NCI-H2029 (cell line): ENCODE data around the gene SH3RF1.
"Not testable (repeated sequence)": the region's sequence is repeated elsewhere in the genome, so short reads cannot be mapped to it uniquely, and the experiment has no call there.

ENCODE experiments used
- DNase-seq: peaks from one replicate; lab custom pipeline; 2025; lab: John Stamatoyannopoulos, UW

SH3RF1 gene

DNA sequence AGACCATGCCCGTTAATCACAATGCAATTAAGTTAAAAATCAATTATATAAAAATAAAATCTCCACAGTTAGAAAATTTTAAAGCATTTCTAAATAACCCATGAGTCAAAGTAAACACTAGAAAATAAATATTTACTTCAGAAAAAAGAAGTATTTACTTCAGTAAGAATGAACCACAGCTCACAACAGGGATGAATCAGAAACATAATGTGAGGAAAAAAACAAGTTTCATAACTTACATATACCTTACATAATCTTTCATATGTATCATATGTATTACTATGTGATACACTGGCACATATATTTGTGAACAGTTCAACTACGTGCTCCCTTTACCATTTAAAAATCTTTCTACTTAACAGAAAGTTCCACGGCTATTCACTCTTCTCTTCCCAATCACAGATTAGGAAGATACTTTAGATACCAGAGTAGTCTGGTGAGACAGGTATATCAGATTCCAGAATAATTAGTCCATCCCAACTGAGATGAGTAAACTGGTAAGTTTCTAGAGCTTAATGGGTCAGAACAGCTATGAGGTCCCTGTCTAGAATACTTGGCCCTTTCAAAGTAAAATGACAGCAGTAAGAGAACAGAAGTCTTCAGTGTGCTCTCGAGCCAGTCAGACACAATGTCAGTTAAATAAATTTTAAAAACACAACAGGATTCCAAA lies 70.3 kb downstream of the SH3RF1 start:
- no peak for DNase-seq

DNA sequence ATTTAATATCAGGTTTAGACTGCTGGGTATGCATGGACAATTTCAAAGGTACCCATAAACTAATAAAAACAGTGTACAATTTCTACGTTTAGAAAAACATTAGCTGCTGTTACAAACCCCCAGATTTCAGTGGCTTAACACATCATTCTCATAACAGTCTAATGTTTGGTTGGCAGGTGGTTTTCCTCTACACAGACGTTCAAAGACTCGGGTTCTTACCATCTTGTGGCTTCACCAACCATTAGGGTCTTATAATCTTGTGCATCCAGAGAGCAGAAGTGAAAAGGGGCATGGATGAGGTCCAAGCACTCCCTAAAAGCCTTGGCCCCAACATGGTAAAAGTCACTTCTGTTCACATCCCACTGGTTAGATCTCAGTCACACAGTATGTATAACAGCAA lies 71.6 kb downstream of the SH3RF1 start:
- no peak for DNase-seq

GRCh38 chr4:169198167-169198566 lies 72.6 kb downstream of the SH3RF1 start:
- no peak for DNase-seq

DNA sequence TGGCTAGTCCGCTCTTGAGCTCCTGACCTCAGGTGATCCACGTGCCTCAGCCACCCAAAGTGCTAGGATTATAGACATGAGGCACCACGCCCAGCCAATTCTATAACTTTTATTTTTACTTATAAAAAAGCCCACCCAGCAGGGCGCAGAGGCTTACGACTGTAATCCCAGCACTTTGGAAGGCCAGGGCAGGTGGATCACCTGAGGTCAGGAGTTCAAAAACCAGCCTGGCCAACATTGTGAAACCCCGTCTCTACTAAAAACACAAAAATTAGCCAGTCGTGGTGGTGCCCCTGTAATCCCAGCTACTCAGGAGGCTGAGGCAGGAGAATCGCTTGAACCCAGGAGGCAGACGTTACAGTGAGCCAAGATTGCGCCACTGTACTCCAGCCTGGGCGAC lies 73.5 kb downstream of the SH3RF1 start:
- DNase-seq = not testable (repeated sequence)

DNA sequence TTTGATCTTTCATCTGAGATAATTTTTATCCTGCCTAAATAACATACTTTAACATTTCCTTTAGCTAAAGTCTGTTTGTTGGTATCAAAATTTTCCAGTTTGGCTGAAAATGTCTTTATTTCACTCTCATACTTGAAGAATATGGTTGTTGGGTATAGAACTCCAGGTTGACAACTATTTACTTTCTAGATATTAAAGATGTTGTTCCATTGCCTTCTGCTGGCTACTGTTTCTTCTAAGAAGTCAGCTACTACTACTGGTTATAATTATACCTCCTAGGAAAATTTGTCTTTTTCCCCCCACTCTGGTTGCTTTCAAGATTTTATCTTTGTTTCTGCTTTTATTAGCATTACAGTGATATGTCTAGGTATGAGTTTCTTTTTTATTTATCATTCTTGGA lies 75.7 kb downstream of the SH3RF1 start:
- no peak for DNase-seq

- DNase-seq = not testable (repeated sequence)
Observed at GRCh38 chr4:169189968-169190367, 80.8 kb downstream of the SH3RF1 start.

GRCh38 chr4:169189372-169189771 lies 81.4 kb downstream of the SH3RF1 start:
- DNase-seq = no peak

DNA sequence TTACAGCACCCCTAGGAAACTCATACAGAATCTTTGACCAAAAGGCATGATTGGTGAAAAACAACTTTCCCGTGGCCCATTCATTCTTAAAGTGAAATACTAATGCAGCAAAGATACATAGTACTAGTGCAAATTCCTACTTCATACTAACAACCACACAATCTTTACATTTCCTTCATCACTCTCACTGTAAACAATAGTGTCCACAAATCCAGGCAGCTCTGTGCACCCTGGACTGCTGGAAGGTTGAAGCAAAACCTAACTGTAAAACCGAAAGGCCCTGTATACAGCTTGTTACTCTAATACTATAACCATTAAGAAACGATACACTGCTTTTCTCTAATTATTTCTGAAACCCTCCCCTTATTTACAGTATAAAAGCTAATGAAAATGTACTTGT lies 82.6 kb downstream of the SH3RF1 start:
- DNase-seq = no peak

DNA sequence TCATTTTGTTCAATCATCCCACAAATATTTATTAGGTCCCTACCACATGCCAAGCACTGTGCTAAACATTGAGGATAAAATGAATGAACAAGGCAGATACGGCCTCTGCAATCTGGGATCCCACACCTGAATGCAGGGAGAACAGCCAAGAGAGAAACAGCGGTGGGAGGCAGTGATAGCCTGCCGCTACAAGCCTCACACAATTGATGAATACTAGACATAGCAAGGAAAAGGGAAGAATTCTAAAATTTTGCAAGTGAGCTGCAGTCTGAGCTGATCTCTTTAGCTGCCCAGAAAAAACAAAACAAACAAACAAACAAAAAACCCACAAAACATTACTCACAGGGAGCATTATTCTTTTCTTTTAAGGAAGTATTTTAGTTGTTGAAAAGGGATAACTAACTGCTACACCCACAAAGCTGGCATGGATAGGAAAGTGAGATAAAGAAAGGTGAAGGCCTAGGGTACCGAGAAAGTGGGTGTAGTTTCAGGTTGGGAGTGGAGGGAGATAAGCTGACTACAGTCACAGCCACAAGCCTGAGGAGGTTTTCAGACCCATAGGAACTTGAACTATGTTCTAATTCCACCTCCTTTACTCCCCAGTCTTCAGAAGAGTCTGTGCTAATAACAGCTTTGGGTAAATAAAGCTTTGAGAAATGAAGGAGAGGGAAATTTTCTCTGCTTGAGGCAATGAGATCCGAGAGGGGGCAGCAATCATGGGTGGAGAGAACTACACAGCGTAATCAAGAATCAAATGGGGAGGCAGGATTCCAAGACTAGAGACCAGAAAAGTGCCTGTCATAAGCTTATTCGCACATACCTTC lies 85.4 kb downstream of the SH3RF1 start:
- DNase-seq = no peak

- no peak for DNase-seq
Observed at GRCh38 chr4:169184686-169185085, 86.1 kb downstream of the SH3RF1 start.

DNA sequence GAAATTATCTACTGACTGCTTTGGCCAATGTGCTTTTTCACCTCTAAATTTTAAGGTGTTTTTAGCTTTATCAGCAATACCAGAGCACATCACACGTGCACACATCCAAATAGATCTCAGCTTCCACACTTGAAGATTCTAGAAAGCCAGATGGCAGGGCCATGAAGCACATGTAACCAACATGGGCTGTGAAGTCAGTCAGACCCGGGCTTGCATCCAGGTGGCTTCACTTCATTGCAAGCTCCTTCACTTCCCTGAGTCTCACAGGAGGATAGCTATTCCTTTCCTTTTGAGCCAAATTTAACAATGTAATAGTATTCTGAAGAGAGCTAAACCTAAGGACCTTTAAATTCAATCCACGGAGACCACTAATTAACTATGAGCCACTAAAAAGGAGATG lies 86.5 kb downstream of the SH3RF1 start:
- no peak for DNase-seq

GRCh38 chr4:169183581-169183980 lies 87.2 kb downstream of the SH3RF1 start:
- DNase-seq = no peak

GRCh38 chr4:169179609-169180521 lies 90.9 kb downstream of the SH3RF1 start:
- no peak for DNase-seq

GRCh38 chr4:169178092-169178491 lies 92.7 kb downstream of the SH3RF1 start:
- not testable (repeated sequence) for DNase-seq

- no peak for DNase-seq
Observed at GRCh38 chr4:169175476-169175875, 95.3 kb downstream of the SH3RF1 start.

- DNase-seq = no peak
Observed at GRCh38 chr4:169175035-169175434, 95.7 kb downstream of the SH3RF1 start.

DNA sequence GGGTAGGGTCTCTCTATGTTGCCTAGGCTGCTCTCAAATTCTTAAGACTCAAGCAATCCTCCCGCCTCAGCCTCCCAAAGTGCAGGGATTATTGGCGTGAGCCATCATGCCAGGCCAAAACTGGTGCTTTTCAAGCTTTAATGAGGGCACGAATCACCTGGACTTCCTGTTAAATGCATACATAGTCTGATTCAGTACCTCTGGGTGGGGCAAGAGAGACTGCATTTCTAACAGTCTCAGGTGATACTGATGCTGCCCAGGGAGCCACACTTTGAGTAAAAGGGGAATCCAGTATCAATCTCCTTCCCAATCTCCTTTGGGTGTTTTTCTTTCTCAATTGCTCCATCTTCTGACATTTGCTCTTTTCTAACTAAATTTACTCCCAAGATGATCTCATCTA lies 96.5 kb downstream of the SH3RF1 start:
- DNase-seq = no peak

DNA sequence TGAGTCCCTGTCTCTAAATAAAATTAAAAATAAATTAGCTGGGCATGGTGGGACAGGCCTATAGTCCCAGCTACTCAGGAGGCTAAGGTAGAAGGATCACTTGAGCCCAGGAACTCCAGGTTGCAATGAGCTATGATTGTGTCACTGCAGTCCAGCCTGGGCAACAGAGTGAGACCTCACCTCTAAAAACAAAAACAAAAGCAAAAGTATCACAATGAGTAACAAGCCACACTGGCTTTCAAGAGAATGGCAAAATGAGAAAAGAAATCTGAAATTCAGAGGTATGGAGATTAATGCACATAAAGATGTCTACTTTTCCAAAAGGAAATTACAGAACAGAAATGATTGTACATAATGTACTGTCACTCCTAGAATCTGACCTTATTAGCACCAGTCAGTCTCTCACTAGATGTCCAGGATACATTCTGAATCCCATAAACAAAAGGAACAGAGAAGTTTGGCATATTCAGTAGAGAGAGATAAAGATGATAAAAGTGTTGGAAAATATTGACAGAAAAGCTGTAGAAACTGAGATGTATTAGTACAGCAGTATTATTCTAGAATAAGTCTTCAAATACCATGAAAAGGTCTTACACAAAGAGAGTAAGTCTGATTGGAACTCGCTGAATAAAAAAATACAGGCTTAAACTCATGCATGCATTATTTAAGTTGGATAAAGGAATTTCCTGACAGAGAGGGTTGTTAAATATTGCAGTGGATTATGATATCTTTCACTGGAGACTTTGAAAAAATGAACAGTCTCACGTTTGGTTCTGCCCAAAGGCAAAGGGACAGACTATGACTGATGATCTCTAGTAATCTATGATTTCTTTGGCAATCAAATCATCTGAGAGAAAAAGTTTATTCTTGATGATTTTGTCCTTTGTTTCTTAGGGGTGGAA lies 102.5 kb downstream of the SH3RF1 start:
- DNase-seq = no peak

DNA sequence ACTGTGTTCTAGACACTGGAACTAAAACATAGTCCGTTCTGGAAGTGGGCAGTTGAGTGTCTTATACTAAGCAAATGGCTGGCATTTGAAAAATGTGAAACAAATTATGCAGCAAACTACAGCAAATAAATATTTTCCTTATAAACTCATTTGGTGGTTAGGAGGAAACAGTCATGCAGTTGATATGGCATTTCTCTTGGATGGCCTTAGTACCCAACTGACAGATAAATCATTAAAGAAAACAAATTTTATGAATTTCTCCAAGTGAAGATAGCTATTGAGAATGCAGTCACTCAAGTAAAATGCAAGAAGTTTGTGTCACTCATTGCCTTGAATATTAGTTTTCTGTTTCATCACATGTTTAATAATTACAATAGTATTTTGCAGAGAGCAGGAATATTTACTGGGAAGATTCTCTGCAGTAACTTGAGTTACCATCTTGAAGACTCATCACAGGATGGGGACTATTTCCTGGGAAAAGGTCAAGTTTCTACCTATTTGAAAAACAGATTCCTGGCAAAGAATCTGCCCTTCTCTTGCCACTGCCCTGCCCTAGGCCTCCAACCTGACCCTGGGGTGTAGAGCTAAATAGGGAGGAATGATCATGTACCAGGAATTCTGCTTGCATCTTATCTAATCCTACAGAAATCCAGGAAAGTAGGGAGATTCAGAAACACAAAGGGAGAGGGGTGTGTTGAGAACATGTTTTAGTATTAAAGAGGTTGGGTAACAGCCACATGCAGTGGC lies 105.9 kb downstream of the SH3RF1 start:
- no peak for DNase-seq

GRCh38 chr4:169163947-169164668 lies 106.6 kb downstream of the SH3RF1 start:
- no peak for DNase-seq
